Measurements from ENCODE around the gene MMP2. TPM values are rescaled to one million over a fixed set of nuclear protein-coding genes. Genes with fewer than 3 reads are reported as not detected.

The MMP2 gene
- total RNA-seq, 1 experiment from 2014 or later: 61.3 TPM

GRCh38 chr16:55505333-55506015 is 26.5 kb downstream of the MMP2 start (continued):
- TF ChIP-seq ZNF317 (CRISPR knock-in tag; IDR thresholded peaks at IDR 0.05; ENCODE audit: borderline replicate concordance, low read depth): no peak

DNA sequence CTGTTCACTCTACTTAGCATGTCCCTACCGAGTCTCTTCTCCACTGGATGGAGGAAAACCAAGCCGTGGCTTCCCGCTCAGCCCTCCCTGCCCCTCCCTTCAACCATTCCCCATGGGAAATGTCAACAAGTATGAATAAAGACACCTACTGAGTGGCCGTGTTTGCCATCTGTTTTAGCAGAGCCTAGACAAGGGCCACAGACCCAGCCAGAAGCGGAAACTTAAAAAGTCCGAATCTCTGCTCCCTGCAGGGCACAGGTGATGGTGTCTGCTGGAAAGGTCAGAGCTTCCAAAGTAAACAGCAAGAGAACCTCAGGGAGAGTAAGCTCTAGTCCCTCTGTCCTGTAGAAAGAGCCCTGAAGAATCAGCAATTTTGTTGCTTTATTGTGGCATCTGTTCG is 27.1 kb downstream of the MMP2 start:
- H3K4me3 Mint-ChIP-seq: no peak overlapping the region
- CTCF ChIA-PET: no interaction called here
- H3K27me3 Mint-ChIP-seq (ENCODE audit: low read depth): peaks cover 4% of the 10 kb centered on the region; the same call in 1 of the 2 replicates

DNA sequence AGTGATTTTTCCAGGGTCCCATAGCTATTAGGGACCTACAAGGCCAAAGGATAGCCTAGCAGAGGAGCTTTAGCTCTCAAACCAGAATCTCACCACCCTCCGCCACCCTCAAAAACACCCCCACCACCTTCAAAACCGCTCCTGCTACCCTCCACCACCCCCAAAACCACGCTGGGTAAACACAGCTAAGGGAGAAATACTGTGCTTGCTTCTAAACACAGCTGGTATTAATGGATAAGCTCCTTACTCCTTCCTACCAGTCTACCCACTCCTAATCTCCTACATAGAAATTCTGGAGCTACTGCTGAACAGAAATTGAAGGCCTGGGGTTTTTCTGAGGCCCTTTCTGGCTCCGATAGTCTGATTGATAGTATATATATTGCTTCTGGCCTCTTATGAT is 27.7 kb downstream of the MMP2 start:
- ChIA-PET CTCF (no interaction called here), POLR2A (no interaction called here)
- Mint-ChIP-seq H3K36me3 (peaks cover 13% of the 10 kb centered on the region), H3K9me3 (peaks cover 5% of the 10 kb centered on the region), H3K27me3 (ENCODE audit: low read depth) (peaks cover 4% of the 10 kb centered on the region; the same call in 1 of the 2 replicates), H3K4me3 (no peak overlapping the region), H3K27ac (no peak overlapping the region), H3K4me1 (peaks cover 21% of the 10 kb centered on the region)
- TF ChIP-seq ZMAT4 (CRISPR knock-in tag; IDR thresholded peaks at IDR 0.05) (no peak), USF2 (CRISPR knock-in tag; IDR thresholded peaks at IDR 0.05) (no peak), TEAD4 (CRISPR knock-in tag; IDR thresholded peaks at IDR 0.05) (no peak)
- TF ChIP-seq, protein P1, sequence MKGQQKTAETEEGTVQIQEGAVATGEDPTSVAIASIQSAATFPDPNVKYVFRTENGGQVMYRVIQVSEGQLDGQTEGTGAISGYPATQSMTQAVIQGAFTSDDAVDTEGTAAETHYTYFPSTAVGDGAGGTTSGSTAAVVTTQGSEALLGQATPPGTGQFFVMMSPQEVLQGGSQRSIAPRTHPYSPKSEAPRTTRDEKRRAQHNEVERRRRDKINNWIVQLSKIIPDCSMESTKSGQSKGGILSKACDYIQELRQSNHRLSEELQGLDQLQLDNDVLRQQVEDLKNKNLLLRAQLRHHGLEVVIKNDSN (CRISPR knock-in tag; IDR thresholded peaks at IDR 0.05): no peak
- DNase-seq (ENCODE audit: low spot score) (no peak), ATAC-seq (no peak)

More for the DNA sequence above, 27.1 kb downstream of the MMP2 start:
- TF ChIP-seq RELA (CRISPR knock-in tag; IDR thresholded peaks at IDR 0.05; ENCODE audit: borderline replicate concordance): no peak
- TF ChIP-seq GTF2I (CRISPR knock-in tag; conservative IDR thresholded peaks at IDR 0.05): no peak
- TF ChIP-seq ZNF425 (CRISPR knock-in tag; conservative IDR thresholded peaks at IDR 0.05): no peak
- Mint-ChIP-seq H3K27ac (no peak overlapping the region), H3K4me1 (peaks cover 23% of the 10 kb centered on the region), H3K36me3 (peaks cover 11% of the 10 kb centered on the region; the same call in 1 of the 2 replicates), H3K9me3 (no peaks in the 10 kb centered on the region)
- ATAC-seq: no peak
- DNase-seq (ENCODE audit: low spot score): no peak
- POLR2A ChIA-PET: no interaction called here

DNA sequence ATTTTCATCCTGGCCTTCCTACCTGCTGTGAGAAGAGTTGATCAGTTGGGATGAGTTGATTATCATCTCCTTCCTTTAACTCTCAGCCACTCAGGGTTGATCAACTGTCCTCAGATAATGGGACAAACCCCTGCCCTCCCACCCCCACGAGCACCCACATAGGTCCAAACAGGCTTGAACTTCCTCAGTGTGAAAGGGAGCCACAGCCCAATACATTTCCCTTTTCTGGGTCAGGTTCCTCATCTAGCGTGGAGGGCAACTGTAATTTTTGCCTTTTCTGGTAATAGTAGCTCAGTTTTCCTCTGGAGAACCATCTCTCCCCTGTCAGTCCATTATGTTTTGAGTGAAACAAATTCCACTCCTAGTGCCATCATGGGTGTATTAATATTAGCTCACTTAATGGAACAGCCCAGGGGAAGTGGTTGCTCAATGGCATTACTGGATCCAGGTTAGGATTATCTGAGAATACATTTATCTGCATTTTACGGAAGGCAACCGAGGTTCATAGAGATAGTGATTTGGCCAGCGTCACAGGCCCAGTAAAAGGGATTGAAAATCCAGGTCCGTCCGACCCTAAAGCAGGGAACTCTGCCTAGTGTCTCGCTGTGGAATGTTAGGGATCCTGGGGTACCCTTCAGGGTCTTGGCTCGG is 29.4 kb downstream of the MMP2 start:
- ChIA-PET CTCF (no interaction called here), POLR2A (no interaction called here)
- DNase-seq (ENCODE audit: low spot score) (no peak), ATAC-seq (no peak)
- H3K9me3 Mint-ChIP-seq: peaks cover 22% of the 10 kb centered on the region
- H3K36me3 Mint-ChIP-seq: peaks cover 29% of the 10 kb centered on the region
- peaks cover 4% of the 10 kb centered on the region; the same call in 1 of the 2 replicates for H3K27me3 Mint-ChIP-seq (ENCODE audit: low read depth)
- H3K4me3 Mint-ChIP-seq: peak overlapping the region; percentile 86
- H3K4me1 Mint-ChIP-seq: peaks cover 20% of the 10 kb centered on the region
- H3K27ac Mint-ChIP-seq: no peak overlapping the region
- TF ChIP-seq ZNF396 (CRISPR knock-in tag; IDR thresholded peaks at IDR 0.05; ENCODE audit: borderline replicate concordance) (no peak), ZNF281 (CRISPR knock-in tag; IDR thresholded peaks at IDR 0.05) (no peak), GRHL2 (CRISPR knock-in tag; IDR thresholded peaks at IDR 0.05; ENCODE audit: insufficient replicate concordance, severe bottlenecking) (no peak), CBFB (CRISPR knock-in tag; IDR thresholded peaks at IDR 0.05; ENCODE audit: low read depth) (no peak), CREM (CRISPR knock-in tag; IDR thresholded peaks at IDR 0.05) (no peak), FOXK1 (CRISPR knock-in tag; IDR thresholded peaks at IDR 0.05) (no peak), ZNF317 (CRISPR knock-in tag; IDR thresholded peaks at IDR 0.05; ENCODE audit: borderline replicate concordance, low read depth) (no peak), EMX1 (CRISPR knock-in tag; IDR thresholded peaks at IDR 0.05) (no peak)
- TF ChIP-seq, protein P2, sequence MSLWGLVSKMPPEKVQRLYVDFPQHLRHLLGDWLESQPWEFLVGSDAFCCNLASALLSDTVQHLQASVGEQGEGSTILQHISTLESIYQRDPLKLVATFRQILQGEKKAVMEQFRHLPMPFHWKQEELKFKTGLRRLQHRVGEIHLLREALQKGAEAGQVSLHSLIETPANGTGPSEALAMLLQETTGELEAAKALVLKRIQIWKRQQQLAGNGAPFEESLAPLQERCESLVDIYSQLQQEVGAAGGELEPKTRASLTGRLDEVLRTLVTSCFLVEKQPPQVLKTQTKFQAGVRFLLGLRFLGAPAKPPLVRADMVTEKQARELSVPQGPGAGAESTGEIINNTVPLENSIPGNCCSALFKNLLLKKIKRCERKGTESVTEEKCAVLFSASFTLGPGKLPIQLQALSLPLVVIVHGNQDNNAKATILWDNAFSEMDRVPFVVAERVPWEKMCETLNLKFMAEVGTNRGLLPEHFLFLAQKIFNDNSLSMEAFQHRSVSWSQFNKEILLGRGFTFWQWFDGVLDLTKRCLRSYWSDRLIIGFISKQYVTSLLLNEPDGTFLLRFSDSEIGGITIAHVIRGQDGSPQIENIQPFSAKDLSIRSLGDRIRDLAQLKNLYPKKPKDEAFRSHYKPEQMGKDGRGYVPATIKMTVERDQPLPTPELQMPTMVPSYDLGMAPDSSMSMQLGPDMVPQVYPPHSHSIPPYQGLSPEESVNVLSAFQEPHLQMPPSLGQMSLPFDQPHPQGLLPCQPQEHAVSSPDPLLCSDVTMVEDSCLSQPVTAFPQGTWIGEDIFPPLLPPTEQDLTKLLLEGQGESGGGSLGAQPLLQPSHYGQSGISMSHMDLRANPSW (CRISPR knock-in tag; conservative IDR thresholded peaks at IDR 0.05; ENCODE audit: low read depth): no peak

Measured in WTC11 (cell line).